Astrocyte (in vitro differentiated cells and primary cell): ENCODE results near the gene LYL1.

Experiments used
- EZH2 ChIP-seq: IDR thresholded peaks from 2 replicates; pipeline ENCODE4 v1.6.1; 2012; ENCODE audit warnings: mild to moderate bottlenecking, low read length, inconsistent platforms; ENCODE audit not compliant: insufficient read depth
- TF ChIP-seq, protein P1 (sequence below): IDR thresholded peaks from 2 replicates; pipeline ENCODE4 v1.5.1; 2011; ENCODE audit warnings: low read depth, mild to moderate bottlenecking, inconsistent platforms, low read length, moderate library complexity; ENCODE audit not compliant: insufficient read depth

GRCh38 chr19:13119627-13120026 is 17.0 kb upstream of the LYL1 start:
- TF ChIP-seq, protein P1, sequence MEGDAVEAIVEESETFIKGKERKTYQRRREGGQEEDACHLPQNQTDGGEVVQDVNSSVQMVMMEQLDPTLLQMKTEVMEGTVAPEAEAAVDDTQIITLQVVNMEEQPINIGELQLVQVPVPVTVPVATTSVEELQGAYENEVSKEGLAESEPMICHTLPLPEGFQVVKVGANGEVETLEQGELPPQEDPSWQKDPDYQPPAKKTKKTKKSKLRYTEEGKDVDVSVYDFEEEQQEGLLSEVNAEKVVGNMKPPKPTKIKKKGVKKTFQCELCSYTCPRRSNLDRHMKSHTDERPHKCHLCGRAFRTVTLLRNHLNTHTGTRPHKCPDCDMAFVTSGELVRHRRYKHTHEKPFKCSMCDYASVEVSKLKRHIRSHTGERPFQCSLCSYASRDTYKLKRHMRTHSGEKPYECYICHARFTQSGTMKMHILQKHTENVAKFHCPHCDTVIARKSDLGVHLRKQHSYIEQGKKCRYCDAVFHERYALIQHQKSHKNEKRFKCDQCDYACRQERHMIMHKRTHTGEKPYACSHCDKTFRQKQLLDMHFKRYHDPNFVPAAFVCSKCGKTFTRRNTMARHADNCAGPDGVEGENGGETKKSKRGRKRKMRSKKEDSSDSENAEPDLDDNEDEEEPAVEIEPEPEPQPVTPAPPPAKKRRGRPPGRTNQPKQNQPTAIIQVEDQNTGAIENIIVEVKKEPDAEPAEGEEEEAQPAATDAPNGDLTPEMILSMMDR = no peak
- TF ChIP-seq EZH2 = no peak
